OCI-LY1 (cell line): ENCODE data around the gene HLTF.

ENCODE experiments used
- EZH2 ChIP-seq: fragments of 200-600 bp; sonication (generic), shearing (Covaris generic); IDR thresholded peaks from 2 replicates; pipeline ENCODE4 v1.8.0; 2017; ENCODE audit warnings: borderline replicate concordance, mixed run types, mild to moderate bottlenecking, antibody characterized with exemption, low read length, moderate library complexity, mixed read lengths
- TF ChIP-seq, protein P1 (sequence below): fragments of 200-600 bp; sonication (generic), shearing (Covaris generic); IDR thresholded peaks from 2 replicates; pipeline ENCODE4 v1.5.1; 2017; ENCODE audit warnings: mild to moderate bottlenecking, antibody characterized with exemption, low read length, moderate library complexity, mixed read lengths

- TF ChIP-seq, protein P1, sequence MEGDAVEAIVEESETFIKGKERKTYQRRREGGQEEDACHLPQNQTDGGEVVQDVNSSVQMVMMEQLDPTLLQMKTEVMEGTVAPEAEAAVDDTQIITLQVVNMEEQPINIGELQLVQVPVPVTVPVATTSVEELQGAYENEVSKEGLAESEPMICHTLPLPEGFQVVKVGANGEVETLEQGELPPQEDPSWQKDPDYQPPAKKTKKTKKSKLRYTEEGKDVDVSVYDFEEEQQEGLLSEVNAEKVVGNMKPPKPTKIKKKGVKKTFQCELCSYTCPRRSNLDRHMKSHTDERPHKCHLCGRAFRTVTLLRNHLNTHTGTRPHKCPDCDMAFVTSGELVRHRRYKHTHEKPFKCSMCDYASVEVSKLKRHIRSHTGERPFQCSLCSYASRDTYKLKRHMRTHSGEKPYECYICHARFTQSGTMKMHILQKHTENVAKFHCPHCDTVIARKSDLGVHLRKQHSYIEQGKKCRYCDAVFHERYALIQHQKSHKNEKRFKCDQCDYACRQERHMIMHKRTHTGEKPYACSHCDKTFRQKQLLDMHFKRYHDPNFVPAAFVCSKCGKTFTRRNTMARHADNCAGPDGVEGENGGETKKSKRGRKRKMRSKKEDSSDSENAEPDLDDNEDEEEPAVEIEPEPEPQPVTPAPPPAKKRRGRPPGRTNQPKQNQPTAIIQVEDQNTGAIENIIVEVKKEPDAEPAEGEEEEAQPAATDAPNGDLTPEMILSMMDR, result no peak
- TF ChIP-seq EZH2, result no peak
Observed at GRCh38 chr3:149000206-149000745, 86.1 kb downstream of the HLTF start.
